SHP77 (cell line): ENCODE measurements around the gene METTL16.

Experiments
- DNase-seq, 2 experiments: peaks; one replicate each; lab custom pipeline; 2025; lab: John Stamatoyannopoulos, UW

The METTL16 gene

DNA sequence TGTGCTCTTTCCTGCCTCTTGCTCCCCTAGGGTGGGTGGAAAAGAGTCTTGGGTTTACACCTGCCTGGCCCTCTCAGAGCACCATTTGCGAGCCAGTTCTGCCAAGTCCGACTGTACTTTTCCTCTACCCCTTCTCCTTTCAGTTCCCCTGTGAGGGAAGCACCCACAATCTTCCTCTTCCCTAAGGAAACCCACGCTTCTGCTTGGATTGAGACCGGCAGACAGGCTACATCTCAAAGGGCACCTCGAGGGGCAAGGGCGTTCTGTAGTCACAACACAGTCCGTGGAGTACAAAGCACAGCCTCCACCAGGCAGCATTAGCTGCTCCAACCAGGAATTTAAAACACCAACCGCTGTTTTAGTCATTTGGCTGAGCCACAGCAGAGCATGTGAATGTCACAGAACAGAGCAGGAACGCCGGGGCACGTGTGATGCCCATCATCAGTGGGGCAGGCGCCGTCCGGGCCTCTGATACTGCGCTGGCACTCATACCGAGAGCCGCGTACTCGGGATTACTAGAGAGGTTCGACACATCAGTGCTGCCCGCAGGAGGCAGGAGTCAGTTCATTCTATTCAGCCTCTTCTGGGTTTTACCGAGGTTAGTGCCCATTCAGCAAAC lies 97.1 kb downstream of the METTL16 start:
- no peak for DNase-seq

DNA sequence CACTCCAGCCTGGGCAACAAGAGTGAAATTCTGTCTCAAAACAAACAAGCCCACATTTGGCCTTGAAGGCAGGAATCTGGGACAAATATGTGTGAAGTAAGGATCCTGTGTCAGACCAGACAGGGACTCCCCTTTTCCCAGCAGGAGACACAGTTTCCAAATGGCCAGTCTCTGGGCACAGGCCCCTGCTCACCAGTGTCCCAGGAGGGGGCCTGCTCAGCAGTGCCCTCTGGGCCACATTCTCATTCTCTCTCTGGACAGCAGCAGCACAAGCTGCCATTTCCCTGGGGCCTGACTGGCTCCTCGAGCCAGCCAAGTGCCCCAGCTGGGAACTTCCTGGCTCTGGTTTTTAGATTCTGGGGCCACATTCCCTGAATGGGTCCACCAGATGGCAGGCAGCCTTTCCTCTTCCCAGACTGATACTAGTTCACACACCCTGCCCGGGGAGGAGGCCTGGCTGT lies 99.1 kb downstream of the METTL16 start:
- no peak for DNase-seq

DNA sequence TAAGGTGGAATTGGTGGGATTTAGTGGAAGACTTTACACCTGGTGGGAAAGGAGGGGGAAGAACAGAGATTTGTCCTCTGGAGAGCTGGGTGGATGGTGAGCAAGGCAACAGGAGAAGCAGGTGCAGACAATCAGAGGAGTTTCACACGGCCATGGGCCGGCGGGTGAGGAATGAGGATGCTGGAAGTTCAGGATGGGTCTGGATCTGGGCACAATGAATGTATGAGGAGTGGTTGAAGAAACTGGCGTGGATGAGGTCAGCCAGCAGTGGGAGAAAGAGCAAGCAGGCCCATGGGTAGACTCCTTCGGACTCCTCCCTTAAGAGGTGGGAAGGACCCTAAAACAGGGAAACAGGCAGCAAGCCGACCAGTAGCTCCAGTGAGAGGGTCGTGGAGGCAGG lies 100.7 kb downstream of the METTL16 start:
- DNase-seq: no peak

DNA sequence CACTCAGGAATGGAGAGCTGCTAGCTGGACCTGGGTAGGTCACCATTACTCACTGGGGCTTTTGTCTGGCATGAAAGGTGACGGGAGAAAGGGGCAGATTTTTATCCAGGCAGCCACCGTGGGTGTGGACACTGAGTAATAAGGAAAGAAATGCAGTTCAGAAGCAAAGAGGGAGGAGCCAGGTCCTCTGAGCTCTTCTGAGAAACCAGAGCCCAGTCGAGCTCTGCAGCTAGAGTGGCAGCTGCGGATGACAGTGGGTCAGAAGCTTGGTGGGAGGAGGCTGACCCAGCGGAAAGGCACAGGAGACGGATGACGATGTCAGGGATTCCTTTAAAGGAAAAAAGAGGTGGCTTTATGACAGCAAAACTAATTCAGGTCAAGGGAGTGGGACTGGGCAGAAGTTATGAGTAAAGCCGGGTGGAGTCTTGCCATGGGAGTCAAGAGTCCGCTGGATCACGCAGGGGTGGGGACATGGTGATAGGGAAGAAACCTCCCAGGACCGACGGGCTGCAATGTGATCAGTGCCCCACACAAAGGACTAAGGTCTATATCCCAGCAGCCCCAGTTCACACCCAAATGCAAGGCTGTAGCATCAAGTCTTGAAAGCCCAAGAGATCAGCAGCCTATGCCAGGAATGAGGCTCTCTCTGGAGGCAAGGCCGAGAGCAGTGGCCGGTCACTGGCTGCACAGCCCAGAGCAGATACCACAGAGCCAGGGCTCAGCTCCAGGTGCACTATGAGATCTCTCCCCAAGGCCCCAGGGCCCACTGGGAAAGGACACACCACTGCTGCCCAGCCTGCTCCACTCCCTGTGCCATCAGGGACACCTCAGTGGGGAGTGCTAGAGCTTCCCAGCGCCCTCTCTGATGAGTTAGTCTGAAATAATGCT lies 104.5 kb downstream of the METTL16 start:
- no peak for DNase-seq

DNA sequence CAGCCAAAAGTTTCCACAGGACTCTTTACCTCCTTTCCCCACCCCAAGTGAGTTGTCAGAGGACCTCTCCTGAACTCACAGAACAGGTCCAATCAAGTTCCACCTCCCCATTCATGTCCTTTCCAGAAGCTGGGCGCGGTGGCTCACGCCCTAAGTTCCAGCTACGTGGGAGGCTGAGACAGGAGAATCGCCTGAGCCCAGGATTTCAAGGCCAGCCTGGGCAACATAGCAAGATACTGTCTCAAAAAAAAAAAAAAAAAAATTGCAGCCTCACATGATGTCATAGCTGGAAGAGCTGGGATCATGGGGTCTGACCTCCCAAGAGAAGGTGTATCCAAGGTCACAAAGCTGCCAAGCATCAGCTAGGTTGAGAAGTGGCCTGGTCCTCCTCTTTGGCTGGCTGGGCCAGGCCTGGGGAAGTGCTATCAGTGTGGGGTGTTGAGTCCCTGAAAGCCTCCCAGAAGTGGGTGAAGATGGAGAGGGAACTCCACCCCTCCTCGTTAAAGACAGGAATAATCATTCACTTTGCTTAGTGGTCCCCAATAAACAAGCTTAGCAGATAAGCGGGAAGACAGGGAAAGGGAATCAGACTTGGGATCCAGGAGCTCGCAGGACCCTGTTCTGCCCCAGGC lies 105.3 kb downstream of the METTL16 start:
- no peak for DNase-seq

DNA sequence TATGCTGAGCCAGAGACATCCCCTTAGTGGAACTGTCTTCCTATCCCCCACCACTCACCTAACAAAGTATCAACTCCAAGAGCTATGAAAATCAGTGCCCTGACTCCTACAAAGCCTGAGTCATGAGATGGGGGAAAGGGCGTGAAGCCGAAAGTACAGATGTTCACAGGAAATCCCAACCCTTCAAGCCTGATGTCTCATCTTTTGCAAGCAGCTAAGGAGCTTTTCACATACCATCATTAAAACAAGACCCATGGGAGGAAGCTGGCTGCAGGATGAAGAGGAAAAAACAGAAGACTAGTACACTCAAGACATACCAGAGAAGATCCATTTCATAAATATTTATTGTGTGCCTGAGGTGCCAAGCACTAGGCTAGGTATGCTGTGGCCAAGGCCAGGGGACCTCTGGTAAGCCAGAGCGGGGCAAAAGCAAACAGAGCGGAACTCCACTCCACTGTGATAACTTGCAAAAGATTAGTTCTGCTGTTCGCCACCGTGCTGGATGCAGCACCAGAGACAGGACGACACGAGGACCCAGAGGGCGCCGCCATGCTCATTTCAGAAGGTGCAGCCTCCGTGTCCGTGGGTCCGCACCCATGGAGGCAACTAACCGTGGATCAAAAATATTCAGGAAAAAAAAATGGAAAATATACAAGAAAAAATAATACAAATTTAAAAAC lies 106.3 kb downstream of the METTL16 start:
- no peak for DNase-seq

DNA sequence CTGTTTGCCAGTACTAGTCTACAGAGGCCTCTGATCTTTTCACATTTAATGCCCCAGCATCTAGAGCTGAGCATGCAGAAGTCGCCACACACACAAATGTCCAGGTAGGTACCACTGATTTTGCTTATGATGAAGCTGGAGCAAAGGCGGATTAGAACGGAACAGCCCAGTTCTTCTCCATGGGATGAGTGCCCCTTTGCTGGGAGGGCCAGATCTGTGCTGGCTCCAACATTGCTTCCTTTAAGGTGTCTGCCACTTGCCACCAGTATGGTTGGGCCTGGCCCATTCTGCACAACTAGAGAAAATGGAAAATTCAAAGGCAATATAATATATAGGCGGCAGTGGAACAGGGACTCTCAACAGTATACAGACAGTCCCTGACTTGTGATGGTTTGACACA lies 108.6 kb downstream of the METTL16 start:
- no peak for DNase-seq

DNA sequence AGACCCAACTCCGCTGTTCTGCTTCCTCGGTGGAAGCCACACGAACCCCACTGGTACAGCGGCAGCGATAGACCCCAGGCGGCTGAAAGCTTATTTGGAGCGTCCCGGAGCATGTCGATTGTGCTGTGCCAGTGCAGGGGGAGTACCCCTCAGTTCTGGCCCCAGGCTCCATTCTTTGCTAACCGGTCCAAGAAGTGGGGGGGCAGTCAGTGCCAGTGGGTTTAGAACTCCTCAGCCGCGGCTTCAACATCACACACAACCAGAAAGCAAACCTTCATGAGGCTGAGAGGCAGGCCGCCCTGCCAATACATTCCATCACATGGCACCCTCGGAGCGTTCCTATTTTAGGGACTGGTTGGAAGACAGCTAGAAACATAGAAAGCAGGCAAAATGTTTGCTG lies 109.1 kb downstream of the METTL16 start:
- DNase-seq: no peak

DNA sequence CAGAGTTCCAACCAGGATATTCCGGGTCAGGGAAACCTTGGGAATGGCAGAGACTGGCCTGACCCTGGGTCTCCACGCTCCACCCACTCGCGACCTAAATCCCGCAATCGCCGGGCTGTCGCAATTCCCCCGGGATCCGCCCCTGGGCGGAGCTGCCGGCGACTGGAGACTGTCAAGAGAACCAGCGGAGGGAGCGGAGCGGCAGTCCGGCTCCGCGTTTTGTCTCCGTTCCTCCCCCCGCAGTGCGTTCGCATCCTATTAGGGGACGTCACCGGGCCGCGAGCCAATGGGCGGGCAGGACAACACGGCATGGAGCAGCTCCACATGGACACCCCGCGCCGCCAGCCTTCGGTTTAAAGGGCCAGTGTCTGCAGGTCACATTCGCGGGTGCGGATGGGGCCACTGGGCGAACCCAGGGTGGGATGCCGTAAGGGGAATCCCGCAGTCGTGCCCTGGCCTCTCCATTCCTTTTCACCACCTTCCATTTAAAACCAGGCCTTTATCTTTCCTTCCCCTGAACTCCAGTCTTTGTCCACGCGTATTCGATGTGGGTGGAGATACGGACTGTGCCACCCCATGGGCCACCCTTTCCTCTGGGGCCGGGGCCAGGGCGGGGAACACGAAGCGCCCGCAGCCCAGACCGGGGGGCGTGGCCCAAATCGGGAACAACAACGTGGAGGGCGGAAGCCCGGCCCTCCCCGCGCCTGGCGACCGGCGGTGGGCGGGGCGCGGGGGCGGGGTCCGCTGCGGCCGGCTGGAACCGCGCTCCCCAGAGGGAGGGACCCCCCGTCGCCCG lies 110.1 kb downstream of the METTL16 start:
- peak; percentile 99 for DNase-seq

DNA sequence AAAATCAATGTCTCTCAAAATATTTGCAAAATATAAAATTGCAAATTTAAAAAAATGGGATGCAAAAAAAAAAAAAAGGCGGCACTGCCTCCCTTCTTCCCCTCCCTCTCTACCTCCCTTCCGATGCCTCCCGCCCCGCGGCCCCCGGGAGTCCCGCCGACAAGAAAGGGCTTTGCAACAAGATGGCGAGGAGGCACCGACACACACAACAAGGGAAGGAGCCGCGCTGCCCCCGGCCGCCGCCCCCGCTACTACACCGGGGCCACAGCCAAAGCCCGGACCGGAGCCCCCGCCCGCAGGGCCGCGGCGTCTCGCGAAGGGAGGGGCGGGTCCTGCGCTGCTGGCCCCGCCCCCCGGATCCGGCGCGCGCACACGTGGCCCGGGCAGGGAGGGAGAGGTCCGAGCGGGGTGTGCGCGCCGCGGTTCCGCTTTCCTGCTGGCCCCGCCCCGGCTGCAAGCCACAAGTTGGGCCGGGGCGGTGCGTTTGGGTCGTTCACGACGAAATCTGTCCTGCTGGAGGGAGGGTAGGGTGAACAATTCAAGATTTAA lies 110.7 kb downstream of the METTL16 start, which contains the start of gene MNT:
TSS of gene MNT (minus strand) at position 184 of the 549 bp plus-strand sequence. CDS start 348 bp downstream, outside the sequence.
- DNase-seq: peak; percentile 90 to 95

DNA sequence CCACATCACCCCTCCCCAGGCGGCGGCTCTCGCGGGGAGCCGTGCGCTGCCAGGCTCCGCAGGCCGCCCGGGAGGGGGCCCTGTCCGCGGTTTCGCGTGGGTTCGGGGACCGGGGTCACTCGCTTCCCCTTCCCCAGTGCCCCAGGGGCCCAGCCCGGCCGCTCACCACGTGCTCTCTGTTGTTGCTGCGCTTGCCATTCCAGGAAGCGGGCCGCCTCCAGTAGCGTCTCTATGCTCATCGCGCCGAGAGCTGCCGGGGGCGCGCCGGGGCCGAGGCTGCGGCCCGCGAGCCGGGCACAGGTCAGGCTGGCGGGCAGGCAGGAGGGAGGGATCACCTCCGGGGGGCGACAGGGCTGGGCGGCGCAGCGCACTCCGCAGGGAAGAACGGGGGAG lies 111.2 kb downstream of the METTL16 start:
- peak; percentile 31 to 39 for DNase-seq

DNA sequence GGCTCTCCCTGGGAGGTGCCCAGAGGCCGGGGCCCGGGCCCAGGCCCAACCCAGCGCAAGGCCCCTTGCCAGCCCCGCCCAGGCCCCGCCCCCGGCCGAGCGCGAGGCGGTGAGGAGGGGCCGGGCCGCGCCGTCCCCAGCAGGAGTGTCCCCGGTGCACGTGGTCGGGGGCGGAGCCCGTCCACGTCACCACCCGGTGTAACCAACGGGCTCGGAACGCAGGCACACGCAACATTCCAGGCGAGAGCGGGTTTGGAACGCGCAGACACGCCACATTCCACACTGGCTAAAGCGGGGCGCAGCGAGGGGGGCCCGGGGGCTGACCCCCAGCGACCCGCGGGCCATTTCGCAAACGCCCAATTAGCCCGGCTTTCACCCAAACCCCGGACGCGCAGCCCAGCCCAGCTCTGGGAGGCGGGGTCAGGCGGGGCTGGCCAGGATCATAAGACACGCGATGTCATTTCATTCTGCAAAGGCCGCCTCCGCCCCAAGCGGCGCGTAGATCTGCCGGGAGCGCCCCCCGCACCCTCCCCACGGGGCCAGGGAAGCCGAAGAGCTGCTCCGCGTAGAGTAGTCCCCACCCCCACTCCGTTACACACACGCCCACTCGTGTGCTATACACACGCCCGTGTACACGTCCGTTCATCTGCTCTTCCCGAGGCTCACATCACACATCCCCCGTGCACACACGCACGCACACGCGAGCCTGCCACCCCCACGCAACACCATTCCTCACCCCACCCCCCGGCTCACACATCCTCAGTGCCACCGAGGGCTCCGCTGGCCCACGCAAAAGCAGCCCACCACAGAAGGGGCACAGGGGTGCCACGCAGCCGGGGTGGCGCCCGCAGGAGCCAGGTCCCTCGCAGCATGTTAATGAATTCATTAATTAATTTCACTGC lies 111.9 kb downstream of the METTL16 start:
- peak; percentile 95 to 97 for DNase-seq

DNA sequence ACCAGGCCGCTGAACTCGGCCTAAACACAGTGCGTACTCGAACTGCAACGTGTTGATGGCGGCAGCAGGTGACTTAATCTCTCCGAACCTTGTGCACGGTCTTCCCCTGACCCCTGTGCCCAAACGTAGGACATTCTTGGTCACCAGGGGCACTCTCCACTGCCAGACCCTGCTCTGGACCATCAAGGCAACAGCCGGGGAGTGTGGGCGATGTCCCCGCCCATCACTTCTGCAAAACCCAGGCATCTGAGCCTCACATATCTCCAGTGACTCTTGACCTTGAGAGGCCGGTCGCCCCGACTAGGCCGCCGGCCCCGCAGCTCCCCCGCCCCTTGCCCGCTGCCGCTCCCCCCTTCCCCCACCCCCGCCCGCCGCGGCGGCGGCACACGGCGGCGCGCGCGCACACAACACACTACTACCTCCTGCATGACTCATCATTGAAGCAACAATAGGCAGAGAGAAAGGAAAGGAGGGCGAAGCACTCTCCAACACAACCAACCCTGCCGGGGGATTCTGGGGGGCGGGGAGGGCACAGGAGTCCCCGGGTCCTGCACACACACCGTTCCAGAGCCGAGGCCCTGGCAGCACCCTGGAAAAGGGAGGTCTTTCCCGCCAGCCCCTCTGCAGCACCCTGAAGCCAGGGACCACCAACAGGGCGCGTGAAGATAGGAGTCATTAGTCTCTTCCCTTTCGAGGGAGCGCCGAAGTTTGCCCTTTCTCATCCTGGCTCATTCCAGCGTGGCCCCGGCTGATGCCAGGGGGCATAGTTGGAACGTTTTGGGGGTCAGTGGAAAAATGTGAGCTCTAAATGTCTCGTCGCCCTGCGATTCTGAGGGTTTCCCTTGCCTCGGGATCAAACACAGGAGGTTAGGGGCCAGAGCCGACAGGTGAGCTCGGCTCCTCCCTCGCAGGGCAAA lies 112.8 kb downstream of the METTL16 start:
- DNase-seq: peak; percentile 77 to 85

DNA sequence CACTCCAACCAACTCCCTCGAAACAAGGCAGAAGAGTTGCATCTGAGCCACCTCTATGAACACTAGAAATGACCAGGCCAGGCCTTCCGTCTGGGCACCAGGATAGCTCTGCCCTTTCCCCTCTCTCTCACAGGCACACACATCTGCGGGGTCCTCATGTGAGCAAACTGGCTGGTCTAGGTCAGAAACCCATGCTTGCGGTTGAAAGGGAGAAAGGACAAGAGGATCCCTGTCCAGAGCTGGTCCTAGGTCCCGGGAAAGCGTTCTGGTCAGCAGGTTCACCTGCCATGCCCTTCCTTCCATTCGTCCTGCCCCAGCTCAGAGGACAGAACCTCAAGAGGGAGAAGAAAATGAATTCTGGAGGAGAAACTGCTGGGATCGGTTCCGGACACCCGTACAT lies 113.5 kb downstream of the METTL16 start:
- no peak for DNase-seq

DNA sequence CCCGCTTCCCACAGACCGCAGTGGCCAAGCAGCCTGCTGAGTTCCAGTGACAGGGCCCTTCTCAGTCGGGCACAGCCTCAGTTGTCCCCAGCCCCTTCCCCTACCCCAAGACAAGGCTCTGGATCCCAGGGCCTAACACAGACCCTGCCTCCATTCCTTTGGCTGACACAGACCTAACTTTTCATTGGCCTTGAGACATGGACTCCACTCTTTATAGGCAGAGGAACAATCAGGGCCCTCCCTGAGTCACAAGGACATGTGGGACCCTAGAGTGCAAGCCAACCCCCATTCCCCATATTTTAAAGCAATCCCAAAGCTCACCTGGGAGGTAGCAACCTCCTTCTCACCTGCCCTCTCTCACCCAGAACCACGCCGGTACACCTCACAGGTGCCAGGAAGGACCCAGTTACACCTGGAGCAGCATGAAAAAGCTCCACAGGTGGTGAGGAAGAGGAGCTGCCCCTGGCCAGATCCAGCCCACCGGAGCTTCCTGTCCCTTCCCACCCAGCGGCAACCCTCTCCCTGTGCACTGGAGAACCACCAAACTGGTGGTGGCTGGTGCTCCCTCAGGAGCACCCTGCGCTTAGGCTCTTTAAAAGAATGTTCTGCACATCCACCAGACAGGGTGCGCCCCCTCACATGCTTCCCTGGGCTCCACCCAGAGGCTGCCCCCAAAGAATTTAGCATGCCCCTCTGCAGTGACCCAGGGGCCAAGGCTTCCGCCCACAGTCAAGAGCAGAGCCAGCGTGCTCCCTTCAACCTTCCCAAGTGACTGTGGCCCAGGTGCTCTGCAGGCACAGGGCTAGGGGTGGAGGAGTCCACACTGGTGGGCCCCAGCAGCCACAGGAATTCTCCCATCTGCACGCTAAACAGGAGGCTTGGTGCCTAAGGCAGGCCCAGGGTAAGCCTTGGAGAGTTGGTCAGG lies 114.2 kb downstream of the METTL16 start:
- DNase-seq: no peak

DNA sequence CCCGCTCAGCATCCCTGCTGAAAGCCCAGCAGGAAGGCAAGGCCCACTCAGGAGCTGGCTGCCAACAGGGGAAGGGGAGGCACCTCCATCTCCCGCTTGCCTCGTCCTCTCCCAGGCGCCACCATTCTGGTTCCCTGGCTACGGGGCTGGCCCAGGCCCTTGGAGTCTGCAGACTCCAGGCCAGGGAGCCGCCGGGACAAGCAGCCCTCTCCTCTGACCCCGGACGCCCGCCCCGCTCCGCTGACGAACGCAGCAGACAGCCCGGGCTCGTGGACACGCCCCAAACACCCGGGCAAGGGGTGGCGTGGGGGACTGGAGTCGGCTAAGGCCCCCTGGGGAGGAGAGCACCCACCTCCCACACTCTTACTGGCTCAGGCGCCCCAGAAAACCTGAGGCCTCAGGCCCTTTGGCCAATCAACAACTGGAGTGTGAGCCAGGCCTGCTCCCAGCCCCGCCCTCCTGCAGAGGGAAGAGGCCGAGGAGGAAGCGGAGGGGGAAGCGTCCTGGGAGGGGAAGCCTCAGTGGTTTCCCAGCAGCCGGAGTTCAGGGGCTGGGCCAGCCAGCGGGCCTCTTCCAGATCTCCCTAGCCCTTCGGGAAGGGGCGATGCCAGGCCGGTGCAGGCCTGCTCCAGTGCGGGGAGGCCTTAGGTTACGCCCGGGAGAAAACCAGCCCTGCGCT lies 115.0 kb downstream of the METTL16 start:
- peak; percentile 92 to 95 for DNase-seq

DNA sequence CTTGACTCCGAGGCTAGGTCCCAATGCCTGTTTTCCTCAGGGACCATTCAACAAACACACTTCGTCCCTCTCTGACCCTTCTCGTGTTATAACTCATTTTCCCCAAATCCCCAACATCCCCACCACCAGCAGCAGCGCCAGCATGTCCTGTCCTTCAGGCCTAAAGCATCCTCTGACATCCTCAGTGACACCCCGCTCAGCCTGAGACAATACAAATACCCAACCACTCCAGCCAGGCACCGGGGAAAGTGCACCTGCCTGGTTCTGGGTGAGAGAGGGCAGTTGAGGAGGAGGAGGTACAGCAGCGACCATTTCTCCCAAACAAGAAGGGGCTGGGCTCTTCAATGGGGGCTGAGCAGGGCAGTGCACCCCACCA lies 115.5 kb downstream of the METTL16 start:
- peak; percentile 52 to 66 for DNase-seq
